Endodermal cell (in vitro differentiated cells): Measurements from ENCODE around the gene DRAM1. TPM values are rescaled to one million over a fixed set of nuclear protein-coding genes. Genes with fewer than 3 reads are reported as not detected.

ENCODE experiments used
- DNase-seq: peaks from one replicate; pipeline ENCODE4 v3.0.0-alpha.2; 2017
- H3K27ac ChIP-seq: 2 replicates; pipeline ENCODE4 v1.5.1; 2013; ENCODE audit warnings: mild to moderate bottlenecking, low read depth, low read length, moderate library complexity
- H3K27me3 ChIP-seq: 2 replicates; pipeline ENCODE4 v1.6.1; 2013; ENCODE audit warnings: mild to moderate bottlenecking, low read length, moderate library complexity; ENCODE audit not compliant: insufficient read depth, control insufficient read depth, poor library complexity, severe bottlenecking
- H3K36me3 ChIP-seq: 2 replicates; pipeline ENCODE4 v1.7.0; 2013; ENCODE audit warnings: mild to moderate bottlenecking, low read length, moderate library complexity; ENCODE audit not compliant: control insufficient read depth, insufficient read depth
- H3K4me1 ChIP-seq: one replicate; pipeline ENCODE4 v1.7.0; 2013; ENCODE audit warnings: low read length; ENCODE audit not compliant: control insufficient read depth, insufficient read depth
- H3K4me3 ChIP-seq: 2 replicates; pipeline ENCODE4 v1.5.1; 2013; ENCODE audit warnings: mild to moderate bottlenecking, low read length, moderate library complexity
- H3K9ac ChIP-seq: 2 replicates; pipeline ENCODE4 v1.6.1; 2013; ENCODE audit warnings: mild to moderate bottlenecking, low read length, moderate library complexity; ENCODE audit not compliant: poor library complexity, severe bottlenecking; ENCODE audit errors: extremely low read depth
- H3K9me3 ChIP-seq: 2 replicates; pipeline ENCODE4 v1.6.1; 2013; ENCODE audit warnings: mild to moderate bottlenecking, low read length, moderate library complexity; ENCODE audit not compliant: control insufficient read depth
- H3K27ac Mint-ChIP-seq: 2 replicates; pipeline ENCODE4 v1.8.0; 2020; ENCODE audit warnings: mixed read lengths
- H3K27me3 Mint-ChIP-seq: 2 replicates; pipeline ENCODE4 v1.8.0; 2021; ENCODE audit warnings: mild to moderate bottlenecking, mixed read lengths; ENCODE audit not compliant: insufficient read depth
- H3K36me3 Mint-ChIP-seq: 2 replicates; pipeline ENCODE4 v1.8.0; 2020; ENCODE audit warnings: low read depth, mixed read lengths
- H3K4me1 Mint-ChIP-seq: 2 replicates; pipeline ENCODE4 v1.8.0; 2020; ENCODE audit warnings: mixed read lengths
- H3K4me3 Mint-ChIP-seq: 2 replicates; pipeline ENCODE4 v1.8.0; 2020; ENCODE audit warnings: mild to moderate bottlenecking, moderate library complexity, mixed read lengths
- H3K9me3 Mint-ChIP-seq: 2 replicates; pipeline ENCODE4 v1.8.0; 2020; ENCODE audit warnings: mild to moderate bottlenecking, mixed read lengths
- WGBS, 2 experiments: methylation state at CpG; one replicate each; pipeline versions ENCODE4 v1.1.5 to v1.1.7; 2013; ENCODE audit warnings: missing lambda C conversion rate in 2 of 2, mixed read lengths in 1 of 2; ENCODE audit not compliant: insufficient coverage in 1 of 2, insufficient read length in 1 of 2; 5-methylcytosine and 5-hydroxymethylcytosine counted together
- total RNA-seq, 2 donors: library from RNA; stranded (reverse); fragmentation: NEBNext Ultra II Directional in 1 of 2; extraction: Animal tissue kit (Norgen Biotek cat#: 25700) in 1 of 2; gene quantifications; 2 replicates in 1 of 2; 3 replicates in 1 of 2; pipeline ENCODE4 v1.2.1, GENCODE V29; 2021
- TF ChIP-seq, protein P1 (sequence below): fragments of 200-600 bp; sonication (generic); conservative IDR thresholded peaks from 2 replicates; pipeline ENCODE4 v1.5.0; 2021; ENCODE audit warnings: antibody characterized with exemption, mild to moderate bottlenecking

Gene DRAM1
- total RNA-seq, 2 donors from 2014 or later: 0.91 to 1.3 TPM

DNA sequence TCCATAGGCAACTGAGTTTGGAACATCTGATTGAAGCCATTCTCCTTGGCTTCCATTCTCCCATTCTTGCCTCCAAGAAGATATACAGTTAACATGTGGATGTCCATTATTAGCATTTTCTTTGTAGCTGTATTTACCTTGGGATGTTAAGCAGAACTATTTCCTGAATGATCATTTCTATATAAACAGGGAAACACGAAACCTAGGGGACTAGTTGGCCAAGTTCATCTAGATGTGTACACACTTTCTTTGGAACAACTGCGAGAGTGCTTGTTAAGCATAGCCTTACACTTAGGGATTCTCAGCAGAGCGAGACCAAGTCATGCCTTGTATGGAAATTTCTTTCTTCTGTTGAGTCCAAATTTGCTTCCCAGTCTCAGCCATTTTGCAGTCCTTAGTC lies 42.1 kb downstream of the DRAM1 start:
- WGBS, 2 experiments: 89 to 92% methylated on average over 2 to 3 of the region's 3 CpGs
- no peaks in the 10 kb centered on the region for H3K4me1 Mint-ChIP-seq
- no peak overlapping the region for H3K9ac ChIP-seq

DNA sequence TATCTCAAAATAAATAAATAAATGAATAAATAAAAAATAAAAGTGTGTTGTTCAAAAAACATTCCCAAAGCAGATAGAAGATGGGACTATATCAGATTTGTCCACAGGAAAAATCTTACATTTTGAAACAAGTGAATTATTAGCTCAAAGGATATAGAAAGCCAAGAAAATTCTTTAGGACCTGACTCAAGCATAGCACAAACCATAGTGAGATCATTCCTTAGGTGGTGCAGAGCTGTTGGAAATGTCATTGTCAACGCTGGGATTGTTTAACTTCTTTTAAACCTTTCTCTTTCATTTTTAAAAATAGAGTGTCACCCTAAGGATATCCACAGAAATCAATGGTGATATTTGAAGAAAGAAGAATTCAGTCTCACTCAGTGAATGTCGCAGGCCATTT lies 43.5 kb downstream of the DRAM1 start:
- Mint-ChIP-seq H3K4me1 (no peaks in the 10 kb centered on the region), H3K27me3 (no peaks in the 10 kb centered on the region), H3K9me3 (peaks cover 2% of the 10 kb centered on the region), H3K4me3 (no peak overlapping the region), H3K36me3 (no peaks in the 10 kb centered on the region), H3K27ac (no peak overlapping the region)
- Histone ChIP-seq H3K27me3 (no peaks in the 10 kb centered on the region), H3K27ac (no peak overlapping the region), H3K9ac (no peak overlapping the region), H3K9me3 (no peaks in the 10 kb centered on the region), H3K36me3 (no peaks in the 10 kb centered on the region), H3K4me3 (no peak overlapping the region), H3K4me1 (no peaks in the 10 kb centered on the region)
- TF ChIP-seq, protein P1, sequence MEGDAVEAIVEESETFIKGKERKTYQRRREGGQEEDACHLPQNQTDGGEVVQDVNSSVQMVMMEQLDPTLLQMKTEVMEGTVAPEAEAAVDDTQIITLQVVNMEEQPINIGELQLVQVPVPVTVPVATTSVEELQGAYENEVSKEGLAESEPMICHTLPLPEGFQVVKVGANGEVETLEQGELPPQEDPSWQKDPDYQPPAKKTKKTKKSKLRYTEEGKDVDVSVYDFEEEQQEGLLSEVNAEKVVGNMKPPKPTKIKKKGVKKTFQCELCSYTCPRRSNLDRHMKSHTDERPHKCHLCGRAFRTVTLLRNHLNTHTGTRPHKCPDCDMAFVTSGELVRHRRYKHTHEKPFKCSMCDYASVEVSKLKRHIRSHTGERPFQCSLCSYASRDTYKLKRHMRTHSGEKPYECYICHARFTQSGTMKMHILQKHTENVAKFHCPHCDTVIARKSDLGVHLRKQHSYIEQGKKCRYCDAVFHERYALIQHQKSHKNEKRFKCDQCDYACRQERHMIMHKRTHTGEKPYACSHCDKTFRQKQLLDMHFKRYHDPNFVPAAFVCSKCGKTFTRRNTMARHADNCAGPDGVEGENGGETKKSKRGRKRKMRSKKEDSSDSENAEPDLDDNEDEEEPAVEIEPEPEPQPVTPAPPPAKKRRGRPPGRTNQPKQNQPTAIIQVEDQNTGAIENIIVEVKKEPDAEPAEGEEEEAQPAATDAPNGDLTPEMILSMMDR: no peak
- no peak for DNase-seq
- WGBS, 2 experiments: 79 to 100% methylated on average over 1 to 2 of the region's 2 CpGs

More for the DNA sequence above, 42.1 kb downstream of the DRAM1 start:
- no peaks in the 10 kb centered on the region for H3K36me3 Mint-ChIP-seq
- peaks cover 2% of the 10 kb centered on the region for H3K9me3 Mint-ChIP-seq
- no peak overlapping the region for H3K27ac ChIP-seq
- no peak for DNase-seq
- no peak overlapping the region for H3K4me3 Mint-ChIP-seq
- H3K9me3 ChIP-seq: no peaks in the 10 kb centered on the region
- H3K27ac Mint-ChIP-seq: no peak overlapping the region
- H3K4me1 ChIP-seq: no peaks in the 10 kb centered on the region
- no peaks in the 10 kb centered on the region for H3K36me3 ChIP-seq
- no peaks in the 10 kb centered on the region for H3K27me3 Mint-ChIP-seq
- no peaks in the 10 kb centered on the region for H3K27me3 ChIP-seq
- H3K4me3 ChIP-seq: no peak overlapping the region
- TF ChIP-seq, protein P1: no peak

DNA sequence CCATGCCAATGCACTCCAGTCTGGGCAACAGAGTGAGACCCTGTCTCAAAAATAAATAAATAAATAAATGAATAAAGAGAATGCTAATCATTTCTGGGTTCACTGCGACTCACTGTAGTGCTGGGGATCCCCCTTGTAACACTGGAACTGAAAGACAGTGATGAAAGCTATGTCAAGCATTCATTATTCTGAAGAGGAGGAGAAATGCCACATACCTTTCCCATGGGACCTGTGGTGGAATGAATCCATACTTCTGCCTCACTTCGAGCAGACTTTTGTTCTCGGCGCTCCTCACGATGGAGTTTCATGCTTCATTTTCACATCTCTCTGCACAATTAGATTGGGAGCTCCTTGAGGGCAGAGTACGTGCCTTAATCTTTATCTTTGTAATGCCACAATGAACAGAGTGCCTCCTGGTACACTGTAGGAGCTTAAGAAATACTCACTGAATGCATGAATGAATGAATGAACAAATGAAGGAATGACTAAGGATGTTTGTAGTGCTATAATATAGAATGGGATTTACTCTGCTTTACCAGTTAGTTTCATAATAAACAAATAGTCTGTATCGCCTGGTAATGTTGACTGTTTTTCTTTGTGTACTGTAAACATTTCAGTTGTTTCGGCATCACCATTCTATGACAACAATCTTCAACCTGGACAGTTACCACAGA lies 45.8 kb downstream of the DRAM1 start:
- Mint-ChIP-seq H3K36me3 (no peaks in the 10 kb centered on the region), H3K9me3 (peaks cover 2% of the 10 kb centered on the region), H3K27me3 (no peaks in the 10 kb centered on the region), H3K27ac (no peak overlapping the region), H3K4me3 (no peak overlapping the region), H3K4me1 (no peaks in the 10 kb centered on the region)
- DNase-seq: no peak
- Histone ChIP-seq H3K9me3 (no peaks in the 10 kb centered on the region), H3K4me3 (no peak overlapping the region), H3K9ac (no peak overlapping the region), H3K4me1 (no peaks in the 10 kb centered on the region), H3K27ac (no peak overlapping the region), H3K36me3 (no peaks in the 10 kb centered on the region), H3K27me3 (no peaks in the 10 kb centered on the region)
- WGBS, 2 experiments: 93 to 95% methylated on average over 5 to 7 of the region's 8 CpGs
- TF ChIP-seq, protein P1: no peak
